ENCODE results near the gene KRTAP17-1.

- TF ChIP-seq ZNF274 (IDR thresholded peaks at IDR 0.05; ENCODE audit: low read depth, low read length) (no peak), YY1 (IDR thresholded peaks at IDR 0.05; ENCODE audit: insufficient read depth, insufficient read length) (no peak)
Measured at GRCh38 chr17:41308251-41308917, 7.1 kb downstream of the KRTAP17-1 start.

All from NT2/D1 (cell line).